Left hindlimb (tissue), 1 donor: ENCODE results near the gene MTUS2.
"Not testable (repeated sequence)": the region's sequence is repeated elsewhere in the genome, so short reads cannot be mapped to it uniquely, and the experiment has no call there.

Experiments used
- DNase-seq: peaks from one replicate; pipeline ENCODE4 v3.0.0-alpha.2; 2018

MTUS2 gene

GRCh38 chr13:29170436-29171082 lies 350.4 kb downstream of the MTUS2 start:
- no peak for DNase-seq

- no peak for DNase-seq
Observed at GRCh38 chr13:29171244-29171643, 351.1 kb downstream of the MTUS2 start.

GRCh38 chr13:29174093-29174492 lies 354.0 kb downstream of the MTUS2 start:
- DNase-seq = no peak

GRCh38 chr13:29175250-29175873 lies 355.2 kb downstream of the MTUS2 start:
- no peak for DNase-seq

GRCh38 chr13:29180055-29180454 lies 359.9 kb downstream of the MTUS2 start:
- DNase-seq = no peak

GRCh38 chr13:29182216-29182615 lies 362.1 kb downstream of the MTUS2 start:
- no peak for DNase-seq

- no peak for DNase-seq
Observed at GRCh38 chr13:29185926-29186325, 365.8 kb downstream of the MTUS2 start.

- DNase-seq = no peak
Observed at GRCh38 chr13:29187584-29187983, 367.4 kb downstream of the MTUS2 start.

GRCh38 chr13:29190298-29190697 lies 370.2 kb downstream of the MTUS2 start:
- no peak for DNase-seq

GRCh38 chr13:29193083-29193482 lies 372.9 kb downstream of the MTUS2 start:
- DNase-seq = no peak

GRCh38 chr13:29195456-29195855 lies 375.3 kb downstream of the MTUS2 start:
- no peak for DNase-seq

GRCh38 chr13:29196409-29197074 lies 376.4 kb downstream of the MTUS2 start:
- DNase-seq = no peak

GRCh38 chr13:29202753-29203152 lies 382.6 kb downstream of the MTUS2 start:
- DNase-seq = not testable (repeated sequence)

- DNase-seq = no peak
Observed at GRCh38 chr13:29204651-29205050, 384.5 kb downstream of the MTUS2 start.

GRCh38 chr13:29210676-29211075 lies 390.5 kb downstream of the MTUS2 start:
- DNase-seq = no peak

GRCh38 chr13:29211162-29211561 lies 391.0 kb downstream of the MTUS2 start:
- DNase-seq = not testable (repeated sequence)

GRCh38 chr13:29222458-29222857 lies 402.3 kb downstream of the MTUS2 start:
- DNase-seq = no peak

GRCh38 chr13:29224206-29224605 lies 404.1 kb downstream of the MTUS2 start:
- no peak for DNase-seq

GRCh38 chr13:29227576-29227975 lies 407.4 kb downstream of the MTUS2 start:
- no peak for DNase-seq

- DNase-seq = no peak
Observed at GRCh38 chr13:29230299-29230845, 410.2 kb downstream of the MTUS2 start.

- DNase-seq = no peak
Observed at GRCh38 chr13:29239653-29240525, 419.8 kb downstream of the MTUS2 start.

GRCh38 chr13:29254626-29255370 lies 434.7 kb downstream of the MTUS2 start:
- no peak for DNase-seq
